Measurements from ENCODE around the gene XYLT1. TPM values are rescaled to one million over a fixed set of nuclear protein-coding genes. Genes with fewer than 3 reads are reported as not detected.

XYLT1 gene
- total and polyA plus RNA-seq, 10 of the 15 experiments (the other 5 are each of a cell fraction or from before 2014, with no cell fraction given) = 0.88 to 14.8 (median 5.8) TPM

- no peak for TF ChIP-seq NKRF (conservative IDR thresholded peaks at IDR 0.05)
- TF ChIP-seq ATF2 (IDR thresholded peaks at IDR 0.05; ENCODE audit: low read length) = no peak
- TF ChIP-seq ZNF592 (IDR thresholded peaks at IDR 0.05) = no peak
- TF ChIP-seq ETV6 (conservative IDR thresholded peaks at IDR 0.05 in 1 of 2, IDR thresholded peaks at IDR 0.05 in 1 of 2; ENCODE audit: borderline replicate concordance in 1 of 2, low read depth in 1 of 2) = no peak
- TF ChIP-seq ZBTB33 (IDR thresholded peaks at IDR 0.05) = no peak
- TF ChIP-seq SIX5 (IDR thresholded peaks at IDR 0.05; ENCODE audit: low read depth, low read length, severe bottlenecking) = no peak
- TF ChIP-seq POLR2AphosphoS5 (IDR thresholded peaks at IDR 0.05; ENCODE audit: low read length) = no peak
- no peak for TF ChIP-seq EP300 (IDR thresholded peaks at IDR 0.05; ENCODE audit: borderline replicate concordance in 1 of 2, control insufficient read depth in 1 of 2, low read depth in 2 of 2, low read length in 2 of 2)
- no peak for TF ChIP-seq SMC3 (IDR thresholded peaks at IDR 0.05; ENCODE audit: borderline replicate concordance, low read length)
- TF ChIP-seq IKZF2 (IDR thresholded peaks at IDR 0.05) = peak in 1 of 2 experiments; percentile 24; a peak in 1 of 4 replicates
- TF ChIP-seq MYB (IDR thresholded peaks at IDR 0.05; ENCODE audit: borderline replicate concordance, low read depth, low read length) = no peak
- TF ChIP-seq MAX (IDR thresholded peaks at IDR 0.05; ENCODE audit: low read depth, low read length) = no peak
- peak; percentile 55 for TF ChIP-seq MEF2B (IDR thresholded peaks at IDR 0.05; ENCODE audit: partially characterized antibody, poor library complexity, severe bottlenecking)
- TF ChIP-seq PBX3 (IDR thresholded peaks at IDR 0.05; ENCODE audit: insufficient replicate concordance, low read depth, low read length) = peak; percentile 76
- no peak for TF ChIP-seq DPF2 (IDR thresholded peaks at IDR 0.05)
- no peak for TF ChIP-seq POLR2AphosphoS2 (IDR thresholded peaks at IDR 0.05; ENCODE audit: low read depth, low read length)
- no peak for TF ChIP-seq TCF7 (IDR thresholded peaks at IDR 0.05; ENCODE audit: borderline replicate concordance)
Measured at GRCh38 chr16:17459903-17460521, 10.7 kb downstream of the XYLT1 start (continued).

Data from GM12878 (cell line).